ENCODE data around the gene PCA3.

Gene PCA3

DNA sequence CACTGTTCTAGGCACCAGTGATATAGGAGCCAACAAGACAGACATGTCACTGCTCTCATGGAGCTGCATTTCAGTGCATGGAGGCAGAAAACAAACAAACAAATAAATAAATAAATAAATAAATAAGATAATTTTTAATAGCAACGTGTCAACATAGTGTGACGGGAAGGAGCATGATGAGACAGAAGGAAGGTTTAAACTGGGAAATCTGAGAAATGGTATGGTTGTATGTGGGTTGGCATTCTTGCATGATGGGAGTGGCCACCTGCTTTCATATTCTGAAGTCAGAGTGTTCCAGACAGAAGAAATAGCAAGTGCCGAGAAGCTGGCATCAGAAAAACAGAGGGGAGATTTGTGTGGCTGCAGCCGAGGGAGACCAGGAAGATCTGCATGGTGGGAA lies at the start of gene PCA3:
TSS of gene PCA3 (plus strand) at position 301 of the 400 bp plus-strand sequence.
- no peak within 1 kb of the TSS for H3K4me3 ChIP-seq (ENCODE audit: low read length)
- H3K9ac ChIP-seq (ENCODE audit: low read length), result no peak within 1 kb of the TSS
- H3K27me3 ChIP-seq (ENCODE audit: control insufficient read depth, insufficient read depth, low read length), result no peaks in the 10 kb centered on the region
- H3K27ac ChIP-seq (ENCODE audit: low read depth, low read length), result no peak within 1 kb of the TSS
- peaks cover 5% of the 10 kb centered on the region for H3K36me3 ChIP-seq (ENCODE audit: control insufficient read depth, insufficient read depth, low read length)
- no peaks in the 10 kb centered on the region for H3K4me1 ChIP-seq (ENCODE audit: control insufficient read depth, insufficient read depth, low read length)

DNA sequence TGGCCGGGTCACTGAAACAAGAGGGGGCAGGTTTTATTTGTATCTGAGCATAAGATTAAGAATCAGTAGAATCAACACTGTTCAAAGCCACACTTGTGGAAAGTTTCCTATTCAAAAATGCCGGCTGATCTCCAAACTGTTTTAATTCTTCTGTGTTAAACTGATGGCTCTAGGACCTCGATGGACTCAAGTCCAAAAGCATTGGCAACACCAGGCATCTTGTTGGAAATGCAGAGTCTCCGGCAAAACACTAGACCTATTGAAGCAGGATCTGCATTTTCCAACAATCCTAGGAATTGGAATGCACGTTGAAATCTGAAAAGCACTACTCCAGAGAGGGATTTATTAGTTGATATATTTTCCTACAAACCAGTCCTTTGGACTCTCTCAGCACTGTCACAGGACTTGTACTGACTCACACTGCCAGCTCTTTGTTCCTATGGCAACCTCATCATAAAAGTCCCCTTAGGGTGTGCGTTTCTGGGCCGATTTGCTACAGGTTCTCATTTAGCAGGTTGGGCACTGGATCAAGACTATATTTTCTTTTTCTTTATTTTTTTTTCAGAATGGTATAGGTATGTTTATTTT lies 48.1 kb upstream of the PCA3 start:
- no peak overlapping the region for H3K4me3 ChIP-seq (ENCODE audit: low read length)
- H3K9ac ChIP-seq (ENCODE audit: low read length), result no peak overlapping the region
- peaks cover 7% of the 10 kb centered on the region for H3K4me1 ChIP-seq (ENCODE audit: control insufficient read depth, insufficient read depth, low read length)
- H3K27me3 ChIP-seq (ENCODE audit: control insufficient read depth, insufficient read depth, low read length), result no peaks in the 10 kb centered on the region
- no peaks in the 10 kb centered on the region for H3K36me3 ChIP-seq (ENCODE audit: control insufficient read depth, insufficient read depth, low read length)
- H3K27ac ChIP-seq (ENCODE audit: low read depth, low read length), result peak overlapping the region; percentile 48

DNA sequence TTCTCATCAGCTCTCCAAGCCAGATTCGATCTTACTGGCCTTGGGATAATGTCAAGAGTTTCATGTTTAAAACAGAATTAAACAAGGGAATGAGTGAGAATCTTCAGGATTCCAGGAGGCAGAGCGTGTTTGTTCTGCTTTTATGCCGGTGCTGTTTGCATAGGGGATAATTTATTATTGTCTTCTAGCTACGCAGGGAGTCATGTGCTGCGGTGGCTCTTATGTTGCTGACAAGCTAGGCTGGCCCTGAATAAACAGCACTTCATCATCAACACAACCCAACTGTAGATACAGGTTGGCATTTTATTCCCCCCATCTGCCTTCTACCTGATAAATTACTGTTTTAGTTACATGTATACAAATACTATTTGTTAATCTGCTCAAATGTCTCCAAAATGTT lies 47.1 kb upstream of the PCA3 start:
- no peak overlapping the region for H3K9ac ChIP-seq (ENCODE audit: low read length)
- H3K4me1 ChIP-seq (ENCODE audit: control insufficient read depth, insufficient read depth, low read length), result peaks cover 7% of the 10 kb centered on the region
- H3K4me3 ChIP-seq (ENCODE audit: low read length), result no peak overlapping the region
- no peaks in the 10 kb centered on the region for H3K36me3 ChIP-seq (ENCODE audit: control insufficient read depth, insufficient read depth, low read length)
- peak overlapping the region; percentile 24 for H3K27ac ChIP-seq (ENCODE audit: low read depth, low read length)
- H3K27me3 ChIP-seq (ENCODE audit: control insufficient read depth, insufficient read depth, low read length), result no peaks in the 10 kb centered on the region

DNA sequence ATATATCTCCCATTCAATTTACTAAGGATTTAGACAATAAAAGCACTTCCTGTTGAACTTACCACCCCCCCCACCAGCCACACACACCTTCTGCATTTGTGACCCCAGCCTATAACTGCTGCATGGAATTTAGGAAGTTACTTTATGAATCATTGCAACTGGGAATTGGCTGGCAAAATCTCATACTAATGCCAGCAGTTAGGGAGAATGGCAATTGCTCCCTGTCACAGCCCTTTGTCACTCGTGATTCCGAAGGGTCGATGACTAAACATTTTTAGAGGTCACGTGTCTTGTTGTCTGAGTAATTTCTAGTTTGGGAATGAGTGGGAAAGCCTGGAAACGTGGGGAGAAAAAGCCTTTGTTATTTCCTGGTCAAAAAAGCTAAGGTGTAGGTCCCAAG lies 46.6 kb upstream of the PCA3 start:
- Histone ChIP-seq H3K27ac (ENCODE audit: low read depth, low read length) (peak overlapping the region; percentile 24), H3K4me3 (ENCODE audit: low read length) (no peak overlapping the region), H3K27me3 (ENCODE audit: control insufficient read depth, insufficient read depth, low read length) (no peaks in the 10 kb centered on the region), H3K4me1 (ENCODE audit: control insufficient read depth, insufficient read depth, low read length) (peaks cover 7% of the 10 kb centered on the region), H3K9ac (ENCODE audit: low read length) (no peak overlapping the region), H3K36me3 (ENCODE audit: control insufficient read depth, insufficient read depth, low read length) (no peaks in the 10 kb centered on the region)

DNA sequence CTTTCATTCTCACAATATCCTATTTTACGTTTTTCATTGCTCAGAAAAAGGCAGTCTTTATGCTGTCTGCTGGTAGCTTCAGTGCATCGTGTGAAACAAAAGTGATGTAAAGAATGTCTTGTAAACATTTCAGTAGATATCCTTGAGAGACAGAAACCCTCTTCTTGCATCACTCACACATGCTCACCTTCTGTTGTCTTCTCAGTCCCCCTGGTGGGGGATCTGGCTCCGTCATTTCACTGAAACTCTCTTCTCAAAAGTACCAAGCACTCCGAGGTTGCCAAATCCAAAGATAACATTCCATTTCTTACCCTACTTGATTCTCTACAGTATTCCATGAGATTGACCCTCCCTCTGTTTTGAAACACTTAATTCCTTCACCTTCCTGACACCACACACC lies 46.1 kb upstream of the PCA3 start:
- Histone ChIP-seq H3K4me1 (ENCODE audit: control insufficient read depth, insufficient read depth, low read length) (peaks cover 7% of the 10 kb centered on the region), H3K27me3 (ENCODE audit: control insufficient read depth, insufficient read depth, low read length) (no peaks in the 10 kb centered on the region), H3K9ac (ENCODE audit: low read length) (no peak overlapping the region), H3K4me3 (ENCODE audit: low read length) (no peak overlapping the region), H3K36me3 (ENCODE audit: control insufficient read depth, insufficient read depth, low read length) (no peaks in the 10 kb centered on the region), H3K27ac (ENCODE audit: low read depth, low read length) (peak overlapping the region; percentile 24)

DNA sequence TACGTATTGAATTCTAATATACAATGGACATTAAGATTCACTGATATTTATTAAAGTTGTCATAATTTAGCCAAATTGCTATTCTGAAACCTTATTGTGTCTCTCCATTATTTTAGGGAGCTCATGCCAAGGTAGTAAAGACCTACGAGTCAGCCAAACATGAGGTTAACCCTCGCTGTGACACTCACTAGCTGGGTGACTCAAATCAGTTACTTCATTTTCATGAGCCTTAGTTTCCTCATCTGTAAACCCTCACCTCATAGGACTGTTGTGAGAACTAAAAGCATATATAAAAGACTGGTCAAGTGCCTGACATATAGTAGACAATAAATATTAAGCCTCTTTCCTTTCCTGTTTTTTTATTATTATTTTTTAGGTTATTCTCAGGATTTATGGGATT lies 44.0 kb upstream of the PCA3 start:
- no peaks in the 10 kb centered on the region for H3K27me3 ChIP-seq (ENCODE audit: control insufficient read depth, insufficient read depth, low read length)
- H3K9ac ChIP-seq (ENCODE audit: low read length), result no peak overlapping the region
- no peaks in the 10 kb centered on the region for H3K36me3 ChIP-seq (ENCODE audit: control insufficient read depth, insufficient read depth, low read length)
- peaks cover 7% of the 10 kb centered on the region for H3K4me1 ChIP-seq (ENCODE audit: control insufficient read depth, insufficient read depth, low read length)
- no peak overlapping the region for H3K27ac ChIP-seq (ENCODE audit: low read depth, low read length)
- no peak overlapping the region for H3K4me3 ChIP-seq (ENCODE audit: low read length)

DNA sequence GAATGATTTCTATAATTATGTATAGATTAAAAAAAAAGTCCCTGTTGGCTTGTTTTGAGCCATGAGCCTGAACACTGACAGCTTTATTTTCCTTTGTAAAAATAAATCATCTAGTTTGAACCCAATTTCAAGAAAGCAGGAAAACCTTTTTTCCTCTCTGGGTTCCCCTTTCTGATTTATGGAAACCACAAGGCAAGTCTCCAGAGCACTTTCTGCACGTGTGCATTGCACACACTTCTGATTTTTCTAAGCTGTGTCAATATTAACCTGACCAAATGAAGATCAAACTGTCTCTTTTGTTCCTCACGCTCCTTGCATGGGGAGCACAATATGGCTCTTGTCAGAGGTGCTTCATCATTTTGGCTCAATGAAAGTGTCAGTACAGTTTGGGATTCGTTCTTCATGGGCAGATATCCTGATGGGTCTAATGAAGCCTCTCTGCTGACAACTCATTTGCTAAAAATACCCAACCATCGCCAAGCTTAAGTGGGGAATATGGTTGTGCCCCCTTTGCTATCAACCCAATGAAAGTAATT lies 39.2 kb upstream of the PCA3 start:
- Histone ChIP-seq H3K27ac (ENCODE audit: low read depth, low read length) (no peak overlapping the region), H3K4me3 (ENCODE audit: low read length) (no peak overlapping the region), H3K36me3 (ENCODE audit: control insufficient read depth, insufficient read depth, low read length) (peaks cover 2% of the 10 kb centered on the region), H3K9ac (ENCODE audit: low read length) (no peak overlapping the region), H3K27me3 (ENCODE audit: control insufficient read depth, insufficient read depth, low read length) (no peaks in the 10 kb centered on the region), H3K4me1 (ENCODE audit: control insufficient read depth, insufficient read depth, low read length) (no peaks in the 10 kb centered on the region)

DNA sequence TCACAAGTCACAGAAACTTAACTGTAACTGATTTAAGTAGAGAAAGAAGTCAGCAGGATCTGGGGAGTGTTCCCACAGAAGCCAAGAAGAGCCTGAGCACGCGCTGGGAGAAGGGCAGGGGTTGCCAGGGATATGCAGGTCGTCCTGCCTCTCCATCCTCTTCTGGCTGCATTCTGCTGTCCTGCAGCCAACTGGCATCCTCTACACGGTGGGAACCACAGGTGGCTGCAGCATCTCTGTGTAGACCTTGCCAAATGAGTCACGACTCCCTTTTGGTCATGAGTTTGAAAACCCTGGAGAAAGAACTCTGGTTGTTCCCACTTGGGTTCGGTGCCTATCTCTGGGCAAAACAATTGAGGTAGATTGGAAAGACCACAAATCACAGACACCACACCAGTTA lies 38.4 kb upstream of the PCA3 start:
- Histone ChIP-seq H3K4me3 (ENCODE audit: low read length) (no peak overlapping the region), H3K9ac (ENCODE audit: low read length) (no peak overlapping the region), H3K4me1 (ENCODE audit: control insufficient read depth, insufficient read depth, low read length) (no peaks in the 10 kb centered on the region), H3K36me3 (ENCODE audit: control insufficient read depth, insufficient read depth, low read length) (peaks cover 2% of the 10 kb centered on the region), H3K27me3 (ENCODE audit: control insufficient read depth, insufficient read depth, low read length) (no peaks in the 10 kb centered on the region), H3K27ac (ENCODE audit: low read depth, low read length) (no peak overlapping the region)

DNA sequence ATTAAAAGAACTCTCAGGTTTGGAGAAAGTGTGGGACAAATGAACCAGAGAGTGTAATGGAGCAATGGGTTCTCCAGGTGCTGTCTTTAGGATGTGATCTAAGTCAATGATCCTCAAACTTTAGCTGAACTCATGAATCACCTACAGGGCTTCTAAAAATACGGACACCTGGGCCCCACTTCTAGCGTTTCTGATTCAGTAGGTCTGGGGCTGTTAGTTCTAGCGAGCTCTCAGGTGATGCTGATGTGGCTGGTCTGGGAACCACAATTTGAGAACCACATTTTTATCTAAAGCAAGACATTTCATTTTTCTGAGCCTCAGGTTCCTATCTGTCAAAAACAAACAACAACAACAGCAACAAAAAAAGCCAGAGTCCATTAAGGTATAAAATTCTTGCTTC lies 35.1 kb upstream of the PCA3 start:
- no peaks in the 10 kb centered on the region for H3K27me3 ChIP-seq (ENCODE audit: control insufficient read depth, insufficient read depth, low read length)
- peaks cover 2% of the 10 kb centered on the region for H3K36me3 ChIP-seq (ENCODE audit: control insufficient read depth, insufficient read depth, low read length)
- H3K9ac ChIP-seq (ENCODE audit: low read length), result no peak overlapping the region
- no peaks in the 10 kb centered on the region for H3K4me1 ChIP-seq (ENCODE audit: control insufficient read depth, insufficient read depth, low read length)
- H3K27ac ChIP-seq (ENCODE audit: low read depth, low read length), result no peak overlapping the region
- H3K4me3 ChIP-seq (ENCODE audit: low read length), result no peak overlapping the region

DNA sequence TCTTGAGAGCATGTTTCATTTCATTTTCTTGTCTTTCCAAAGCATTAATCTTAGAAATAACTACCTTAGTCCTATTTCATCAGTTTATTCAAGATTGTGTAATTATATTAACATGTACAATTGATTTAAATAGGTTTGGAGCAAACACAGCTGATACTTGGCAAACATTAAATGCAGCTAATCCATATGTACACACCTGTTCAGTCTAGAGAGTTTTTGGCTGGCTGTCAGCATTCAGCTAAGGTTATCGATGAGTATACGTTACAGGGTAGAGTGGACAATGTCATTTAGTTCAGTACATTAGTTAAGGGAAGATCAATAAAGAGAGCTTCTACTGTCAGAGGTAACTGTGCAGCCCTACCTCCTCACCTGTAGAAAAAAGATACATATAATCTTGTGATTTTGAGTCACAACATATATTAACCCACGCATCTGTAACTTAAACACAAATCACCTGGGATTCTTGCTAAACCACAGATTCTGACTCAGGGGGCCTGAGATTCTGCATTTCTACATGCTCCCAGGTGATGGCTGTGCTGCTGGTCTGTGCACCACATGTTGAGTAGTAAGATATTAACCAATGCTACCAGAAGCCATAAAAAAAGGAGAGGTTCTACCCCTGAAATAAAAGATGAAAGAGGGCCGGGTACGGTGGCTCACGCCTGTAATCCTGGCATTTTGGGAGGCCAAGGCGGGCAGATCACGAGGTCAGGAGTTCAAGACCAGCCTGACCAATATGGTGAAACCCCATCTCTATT lies 34.1 kb upstream of the PCA3 start:
- no peaks in the 10 kb centered on the region for H3K4me1 ChIP-seq (ENCODE audit: control insufficient read depth, insufficient read depth, low read length)

DNA sequence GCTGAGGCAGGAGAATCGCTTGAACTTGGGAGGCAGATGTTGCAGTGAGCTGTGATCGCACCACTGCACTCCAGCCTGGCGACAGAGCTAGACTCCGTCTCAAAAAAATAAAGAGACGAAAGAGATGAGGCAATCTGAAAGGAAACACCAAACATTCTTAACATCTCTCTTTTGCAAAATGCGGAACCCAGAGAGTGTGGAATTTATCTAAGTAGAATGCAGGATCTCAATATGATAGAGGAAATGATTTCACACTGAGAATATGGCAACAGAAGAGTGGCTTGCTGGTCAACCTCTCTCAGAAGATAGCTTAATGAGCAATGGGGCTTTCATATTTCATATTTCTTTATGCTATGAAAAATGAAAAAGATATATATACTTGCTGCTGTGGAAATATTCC lies 33.4 kb upstream of the PCA3 start:
- H3K27ac ChIP-seq (ENCODE audit: low read depth, low read length), result no peak overlapping the region
- H3K27me3 ChIP-seq (ENCODE audit: control insufficient read depth, insufficient read depth, low read length), result no peaks in the 10 kb centered on the region
- no peaks in the 10 kb centered on the region for H3K4me1 ChIP-seq (ENCODE audit: control insufficient read depth, insufficient read depth, low read length)
- H3K36me3 ChIP-seq (ENCODE audit: control insufficient read depth, insufficient read depth, low read length), result peaks cover 1% of the 10 kb centered on the region
- H3K9ac ChIP-seq (ENCODE audit: low read length), result no peak overlapping the region
- H3K4me3 ChIP-seq (ENCODE audit: low read length), result no peak overlapping the region

More for the DNA sequence above, 34.1 kb upstream of the PCA3 start:
- Histone ChIP-seq H3K27me3 (ENCODE audit: control insufficient read depth, insufficient read depth, low read length) (no peaks in the 10 kb centered on the region), H3K27ac (ENCODE audit: low read depth, low read length) (no peak overlapping the region), H3K9ac (ENCODE audit: low read length) (no peak overlapping the region), H3K4me3 (ENCODE audit: low read length) (no peak overlapping the region), H3K36me3 (ENCODE audit: control insufficient read depth, insufficient read depth, low read length) (peaks cover 2% of the 10 kb centered on the region)

DNA sequence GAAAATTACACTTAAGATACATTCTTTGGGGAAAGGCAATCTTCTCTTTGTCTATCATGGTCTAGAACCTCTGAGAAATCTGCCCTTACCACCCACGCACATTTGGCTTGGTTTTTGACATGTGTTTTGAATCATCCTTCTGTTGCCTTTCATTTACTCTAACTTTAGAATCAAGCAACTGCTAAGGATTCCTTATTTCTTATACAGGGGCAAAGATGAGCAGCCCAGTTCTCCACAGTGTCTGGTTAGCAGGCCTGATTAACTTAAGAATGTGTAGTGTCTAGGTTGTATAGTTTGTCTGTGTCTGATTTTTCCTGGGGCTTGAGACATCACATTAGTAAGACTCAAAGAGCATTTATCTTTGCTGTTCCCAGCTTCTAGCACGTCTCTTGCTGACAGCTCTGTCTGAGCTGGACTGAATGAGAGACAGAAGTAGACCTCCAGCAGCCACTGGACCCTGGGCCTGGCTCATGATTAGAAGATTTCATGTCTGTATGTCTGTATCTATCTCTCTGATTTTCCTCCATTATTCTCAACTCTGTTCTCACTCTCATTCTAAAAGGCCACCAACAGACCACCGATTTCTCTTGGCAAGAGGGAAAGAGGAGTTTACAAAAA lies 31.8 kb upstream of the PCA3 start:
- H3K36me3 ChIP-seq (ENCODE audit: control insufficient read depth, insufficient read depth, low read length), result no peaks in the 10 kb centered on the region
- no peak overlapping the region for H3K4me3 ChIP-seq (ENCODE audit: low read length)
- H3K9ac ChIP-seq (ENCODE audit: low read length), result no peak overlapping the region
- H3K4me1 ChIP-seq (ENCODE audit: control insufficient read depth, insufficient read depth, low read length), result no peaks in the 10 kb centered on the region
- no peaks in the 10 kb centered on the region for H3K27me3 ChIP-seq (ENCODE audit: control insufficient read depth, insufficient read depth, low read length)
- H3K27ac ChIP-seq (ENCODE audit: low read depth, low read length), result no peak overlapping the region
